K562 (cell line): ENCODE data around the gene CARMIL3. TPM values are rescaled to one million over a fixed set of nuclear protein-coding genes. Genes with fewer than 3 reads are reported as not detected.

Experiments used
- E2F8 ChIP-seq: fragments of 450-650 bp; IDR thresholded peaks from 2 replicates; pipeline ENCODE4 v1.7.1; 2018; ENCODE audit warnings: mild to moderate bottlenecking, low read depth; ENCODE audit not compliant: partially characterized antibody
- MGA ChIP-seq: fragments of 450-650 bp; IDR thresholded peaks from 2 replicates; pipeline ENCODE4 v1.6.1; 2016; ENCODE audit warnings: mild to moderate bottlenecking, moderate library complexity
- RAD21 ChIP-seq, 2 experiments: fragments of 250-450 bp in 1 of 2; fragments of 450-650 bp in 1 of 2; sonication (Bioruptor Pico) in 1 of 2; formaldehyde crosslinking in 1 of 2; IDR thresholded peaks in 1 of 2; conservative IDR thresholded peaks in 1 of 2; 2 replicates each; pipeline versions ENCODE4 v1.4.0 to v1.8.0; 2020 to 2022; ENCODE audit warnings: mild to moderate bottlenecking in 2 of 2, moderate library complexity in 1 of 2
- TEAD1 ChIP-seq, 2 experiments: fragments of 450-650 bp in 1 of 2; sonication (generic) in 1 of 2; formaldehyde crosslinking; IDR thresholded peaks; 2 replicates each; pipeline versions ENCODE4 v1.4.0 to v1.8.0; 2020 to 2022; ENCODE audit warnings: mild to moderate bottlenecking in 2 of 2, missing genetic modification reagents in 1 of 2
- TRIM28 ChIP-seq: fragments of 450-650 bp; IDR thresholded peaks from 2 replicates; pipeline ENCODE4 v1.6.1; 2017
- ZNF408 ChIP-seq: fragments of 250-450 bp; sonication (Bioruptor Pico); IDR thresholded peaks from 2 replicates; pipeline ENCODE4 v1.4.0; 2020; ENCODE audit warnings: low read depth, mild to moderate bottlenecking, moderate library complexity
- ZNF512 ChIP-seq: IDR thresholded peaks from 2 replicates; pipeline ENCODE4 v1.6.1; 2016; ENCODE audit warnings: missing genetic modification characterization, missing compliant biosample characterization
- polyA plus RNA-seq, 8 experiments: library from polyadenylated mRNA; depleted of rRNA in 4 of 8; stranded (reverse) in 5 of 8; unstranded in 3 of 8; fragments of >200 nt; fragmentation: Nextera tagmentation in 2 of 8; fragmentation: Illumina TruSeq in 1 of 8; extraction: Ambion mirVana in 2 of 8; extraction: Trizol in 1 of 8; gene quantifications; 2 replicates each; pipeline versions ENCODE4 v1.2.1 to v1.2.3, GENCODE V29; 2011 to 2014; ENCODE audit warnings: inconsistent platforms in 1 of 8, missing spikeins in 1 of 8
- total RNA-seq, 7 experiments: library from RNA; depleted of rRNA in 6 of 7; stranded (reverse); fragments of >200 nt in 6 of 7; fragmentation: Illumina TruSeq in 2 of 7; extraction: Trizol in 2 of 7; gene quantifications; 2 replicates each; pipeline versions ENCODE4 v1.2.1 to v1.2.3, GENCODE V29; 2011 to 2021; ENCODE audit warnings: low replicate concordance in 1 of 7

CARMIL3 gene
- total and polyA plus RNA-seq, 9 of the 15 experiments (the other 6 are each of a cell fraction or from before 2014, with no cell fraction given): 0.01 to 0.11 (median 0.05) TPM; not detected in 5

- TF ChIP-seq E2F8 (no peak), TRIM28 (no peak), MGA (peak; percentile 90), RAD21 (CRISPR knock-in tag; conservative IDR thresholded peaks at IDR 0.05 in 1 of 2, IDR thresholded peaks at IDR 0.05 in 1 of 2) (no peak), ZNF408 (no peak), TEAD1 (CRISPR knock-in tag; IDR thresholded peaks at IDR 0.05) (no peak), ZNF512 (tag) (no peak)
Measured at GRCh38 chr14:24095271-24096068, 43.7 kb downstream of the CARMIL3 start (continued).
